Activated CD4-positive, alpha-beta T cell treated with anti-CD3 and anti-CD28 coated beads, Interleukin-2, amount 10 ng/mL, durations not matched to agents 7 days and 5 days (primary cell): ENCODE data around the gene PIAS2. TPM values are rescaled to one million over a fixed set of nuclear protein-coding genes. Genes with fewer than 3 reads are reported as not detected.

ENCODE experiments used
- CTCF ChIA-PET: fragments of 350-600 bp; sonication (Branson Sonifier 250); formaldehyde crosslinking; loops from one replicate; lab custom pipeline; 2021; ENCODE audit warnings: antibody characterized with exemption; lab: Charles Lee
- POLR2A ChIA-PET: fragments of 350-600 bp; sonication (Branson Sonifier 250); formaldehyde crosslinking; loops from one replicate; lab custom pipeline; 2021; ENCODE audit warnings: antibody characterized with exemption; lab: Charles Lee
- DNase-seq: peaks from one replicate; pipeline ENCODE4 v3.0.0-alpha.2; 2020
- H3K27ac Mint-ChIP-seq: one replicate; pipeline ENCODE4 v1.8.0; 2021; ENCODE audit warnings: mild to moderate bottlenecking, moderate library complexity, mixed read lengths
- H3K27me3 Mint-ChIP-seq: one replicate; pipeline ENCODE4 v1.8.0; 2021; ENCODE audit warnings: mixed read lengths
- H3K36me3 Mint-ChIP-seq: one replicate; pipeline ENCODE4 v1.8.0; 2021; ENCODE audit warnings: low read depth, mixed read lengths
- H3K4me1 Mint-ChIP-seq: one replicate; pipeline ENCODE4 v1.8.0; 2021; ENCODE audit warnings: mixed read lengths
- H3K4me3 Mint-ChIP-seq: one replicate; pipeline ENCODE4 v1.8.0; 2021; ENCODE audit warnings: mild to moderate bottlenecking, moderate library complexity, mixed read lengths
- H3K9me3 Mint-ChIP-seq: one replicate; pipeline ENCODE4 v1.8.0; 2021; ENCODE audit warnings: mixed read lengths
- total RNA-seq, 2 experiments: library from RNA; stranded (reverse); gene quantifications; one replicate each; pipeline ENCODE4 v1.2.3, GENCODE V29; 2021

The PIAS2 gene
- total RNA-seq, 2 experiments from 2014 or later = 32.8 to 33.3 TPM

- DNase-seq = no peak
- H3K27ac Mint-ChIP-seq = no peak overlapping the region
- H3K9me3 Mint-ChIP-seq = no peaks in the 10 kb centered on the region
- H3K36me3 Mint-ChIP-seq = no peaks in the 10 kb centered on the region
- no peak overlapping the region for H3K4me3 Mint-ChIP-seq
- H3K4me1 Mint-ChIP-seq = peaks cover 21% of the 10 kb centered on the region
- peaks cover 2% of the 10 kb centered on the region for H3K27me3 Mint-ChIP-seq
- POLR2A ChIA-PET = no interaction called here
- CTCF ChIA-PET = no interaction called here
Measured at GRCh38 chr18:46920653-46921052, 3.3 kb upstream of the PIAS2 start.

- Mint-ChIP-seq H3K4me3 (no peak overlapping the region), H3K27me3 (peaks cover 2% of the 10 kb centered on the region), H3K4me1 (peaks cover 27% of the 10 kb centered on the region), H3K27ac (no peak overlapping the region), H3K9me3 (no peaks in the 10 kb centered on the region), H3K36me3 (no peaks in the 10 kb centered on the region)
- ChIA-PET POLR2A (no interaction called here), CTCF (no interaction called here)
- DNase-seq = no peak
Measured at GRCh38 chr18:46920067-46920466, 2.8 kb upstream of the PIAS2 start.

- peak; percentile 14 for DNase-seq
- H3K4me3 Mint-ChIP-seq = peak overlapping the region; percentile 81
- POLR2A ChIA-PET = interaction anchor here (0.7 kb wide), 1 partner anchor 171 kb away, joined by 3 read pairs; no protein-coding TSS in a partner anchor
- H3K9me3 Mint-ChIP-seq = no peaks in the 10 kb centered on the region
- peaks cover 44% of the 10 kb centered on the region for H3K4me1 Mint-ChIP-seq
- H3K27me3 Mint-ChIP-seq = no peaks in the 10 kb centered on the region
- H3K36me3 Mint-ChIP-seq = peaks cover 2% of the 10 kb centered on the region
- peak overlapping the region; percentile 82 for H3K27ac Mint-ChIP-seq
- CTCF ChIA-PET = interaction anchor here (0.9 to 1.1 kb wide), 2 partner anchors 16 to 22 kb away, joined by 3 read pairs; no protein-coding TSS in a partner anchor
Measured at GRCh38 chr18:46917803-46918600, 695 bp upstream of the PIAS2 start.

GRCh38 chr18:46916551-46917107, 678 bp downstream of the PIAS2 start:
- Mint-ChIP-seq H3K27me3 (no peaks in the 10 kb centered on the region), H3K4me1 (peaks cover 44% of the 10 kb centered on the region), H3K36me3 (peaks cover 2% of the 10 kb centered on the region), H3K27ac (peak overlapping the region; percentile 89), H3K9me3 (no peaks in the 10 kb centered on the region), H3K4me3 (peak overlapping the region; percentile 81)
- ChIA-PET CTCF (interaction anchor here (0.5 kb wide), 1 partner anchor 143 kb away, joined by 3 read pairs; no protein-coding TSS in a partner anchor), POLR2A (no interaction called here)
- DNase-seq = peak; percentile 45

- Mint-ChIP-seq H3K36me3 (peaks cover 2% of the 10 kb centered on the region), H3K27me3 (no peaks in the 10 kb centered on the region), H3K27ac (peak overlapping the region; percentile 89), H3K4me1 (peaks cover 44% of the 10 kb centered on the region), H3K4me3 (peak overlapping the region; percentile 81), H3K9me3 (no peaks in the 10 kb centered on the region)
- DNase-seq = no peak
- ChIA-PET CTCF (no interaction called here), POLR2A (no interaction called here)
Measured at GRCh38 chr18:46915800-46916550, 1.3 kb downstream of the PIAS2 start.

GRCh38 chr18:46910856-46911255, 6.5 kb downstream of the PIAS2 start:
- H3K4me3 Mint-ChIP-seq = no peak overlapping the region
- H3K9me3 Mint-ChIP-seq = no peaks in the 10 kb centered on the region
- ChIA-PET CTCF (interaction anchor here (0.6 kb wide), 2 partner anchors 34 to 205 kb away, joined by 4 read pairs; no protein-coding TSS in a partner anchor), POLR2A (no interaction called here)
- H3K36me3 Mint-ChIP-seq = peaks cover 15% of the 10 kb centered on the region
- no peak overlapping the region for H3K27ac Mint-ChIP-seq
- DNase-seq = no peak
- peaks cover 27% of the 10 kb centered on the region for H3K4me1 Mint-ChIP-seq
- no peaks in the 10 kb centered on the region for H3K27me3 Mint-ChIP-seq

- peaks cover 14% of the 10 kb centered on the region for H3K4me1 Mint-ChIP-seq
- DNase-seq = no peak
- H3K4me3 Mint-ChIP-seq = no peak overlapping the region
- H3K36me3 Mint-ChIP-seq = peaks cover 17% of the 10 kb centered on the region
- no peaks in the 10 kb centered on the region for H3K9me3 Mint-ChIP-seq
- POLR2A ChIA-PET = no interaction called here
- H3K27ac Mint-ChIP-seq = no peak overlapping the region
- no peaks in the 10 kb centered on the region for H3K27me3 Mint-ChIP-seq
- CTCF ChIA-PET = no interaction called here
Measured at GRCh38 chr18:46909497-46909896, 7.8 kb downstream of the PIAS2 start.

GRCh38 chr18:46903406-46903805, 13.9 kb downstream of the PIAS2 start:
- CTCF ChIA-PET = no interaction called here
- POLR2A ChIA-PET = no interaction called here

GRCh38 chr18:46899274-46899948, 17.9 kb downstream of the PIAS2 start:
- no peak overlapping the region for H3K4me3 Mint-ChIP-seq
- ChIA-PET CTCF (no interaction called here), POLR2A (no interaction called here)
- no peaks in the 10 kb centered on the region for H3K27me3 Mint-ChIP-seq
- H3K36me3 Mint-ChIP-seq = peaks cover 33% of the 10 kb centered on the region
- peaks cover 2% of the 10 kb centered on the region for H3K9me3 Mint-ChIP-seq
- H3K4me1 Mint-ChIP-seq = peaks cover 3% of the 10 kb centered on the region
- no peak for DNase-seq
- H3K27ac Mint-ChIP-seq = peak overlapping the region; percentile 48

More at GRCh38 chr18:46903406-46903805, 13.9 kb downstream of the PIAS2 start:
- peaks cover 35% of the 10 kb centered on the region for H3K36me3 Mint-ChIP-seq
- no peak overlapping the region for H3K4me3 Mint-ChIP-seq
- no peaks in the 10 kb centered on the region for H3K27me3 Mint-ChIP-seq
- DNase-seq = no peak
- H3K9me3 Mint-ChIP-seq = peaks cover 2% of the 10 kb centered on the region
- H3K4me1 Mint-ChIP-seq = peaks cover 3% of the 10 kb centered on the region
- H3K27ac Mint-ChIP-seq = no peak overlapping the region

GRCh38 chr18:46894124-46894523, 23.2 kb downstream of the PIAS2 start:
- no peak for DNase-seq
- Mint-ChIP-seq H3K4me1 (peaks cover 22% of the 10 kb centered on the region), H3K4me3 (no peak overlapping the region), H3K9me3 (peaks cover 9% of the 10 kb centered on the region), H3K36me3 (peaks cover 40% of the 10 kb centered on the region), H3K27ac (peak overlapping the region; percentile 13), H3K27me3 (no peaks in the 10 kb centered on the region)
- POLR2A ChIA-PET = no interaction called here
- CTCF ChIA-PET = no interaction called here

GRCh38 chr18:46893360-46893759, 23.9 kb downstream of the PIAS2 start:
- Mint-ChIP-seq H3K27ac (no peak overlapping the region), H3K4me3 (no peak overlapping the region), H3K27me3 (no peaks in the 10 kb centered on the region), H3K4me1 (peaks cover 22% of the 10 kb centered on the region), H3K9me3 (peaks cover 16% of the 10 kb centered on the region), H3K36me3 (peaks cover 48% of the 10 kb centered on the region)
- POLR2A ChIA-PET = no interaction called here
- CTCF ChIA-PET = no interaction called here
- DNase-seq = no peak

GRCh38 chr18:46892842-46893241, 24.5 kb downstream of the PIAS2 start:
- no peak for DNase-seq
- H3K27me3 Mint-ChIP-seq = no peaks in the 10 kb centered on the region
- H3K36me3 Mint-ChIP-seq = peaks cover 49% of the 10 kb centered on the region
- H3K9me3 Mint-ChIP-seq = peaks cover 18% of the 10 kb centered on the region
- H3K4me3 Mint-ChIP-seq = no peak overlapping the region
- POLR2A ChIA-PET = no interaction called here
- H3K27ac Mint-ChIP-seq = no peak overlapping the region
- H3K4me1 Mint-ChIP-seq = peaks cover 22% of the 10 kb centered on the region
- CTCF ChIA-PET = interaction anchor here (0.5 kb wide), 2 partner anchors 8 to 1112 kb away, joined by 3 to 4 read pairs; no protein-coding TSS in a partner anchor
